Endothelial cell of umbilical vein (primary cell): Measurements from ENCODE around the gene NDUFB4.

ENCODE experiments used
- EZH2 ChIP-seq: IDR thresholded peaks from 2 replicates; pipeline ENCODE4 v1.6.1; 2012; ENCODE audit warnings: borderline replicate concordance, low read depth, mild to moderate bottlenecking, moderate library complexity, low read length, inconsistent platforms; ENCODE audit not compliant: severe bottlenecking
- FOS ChIP-seq: IDR thresholded peaks from 2 replicates; pipeline ENCODE4 v1.6.1; 2011; ENCODE audit warnings: mild to moderate bottlenecking, low read length, moderate library complexity, borderline replicate concordance; ENCODE audit not compliant: insufficient read depth
- GATA2 ChIP-seq: IDR thresholded peaks from 2 replicates; pipeline ENCODE4 v1.7.0; 2011; ENCODE audit warnings: low read depth, mild to moderate bottlenecking, moderate library complexity, mixed read lengths, low read length; ENCODE audit not compliant: insufficient read length, insufficient read depth
- JUN ChIP-seq: IDR thresholded peaks from 2 replicates; pipeline ENCODE4 v1.6.1; 2011; ENCODE audit warnings: borderline replicate concordance, low read depth; ENCODE audit not compliant: insufficient read length, insufficient read depth
- POLR2A ChIP-seq: IDR thresholded peaks from 2 replicates; pipeline ENCODE4 v1.6.1; 2012; ENCODE audit warnings: low read depth, mild to moderate bottlenecking, control low read depth, low read length
- POLR2AphosphoS5 ChIP-seq: IDR thresholded peaks from 2 replicates; pipeline ENCODE4 v1.6.1; 2012; ENCODE audit warnings: low read depth, mild to moderate bottlenecking, control low read depth, low read length, moderate library complexity; ENCODE audit not compliant: insufficient read depth
- TF ChIP-seq, protein P1 (sequence below), 2 donors: IDR thresholded peaks; 1 replicate in 1 of 2; 2 replicates in 1 of 2; pipeline ENCODE4 v1.5.1; 2011; ENCODE audit warnings: low read length in 2 of 2, mild to moderate bottlenecking in 2 of 2, moderate library complexity in 2 of 2, control low read depth in 1 of 2, inconsistent platforms in 1 of 2, low read depth in 1 of 2; ENCODE audit not compliant: insufficient read depth in 1 of 2; ENCODE audit errors: extremely low read depth in 1 of 2
- TF ChIP-seq, protein P2 (sequence below): IDR thresholded peaks from 2 replicates; pipeline ENCODE4 v1.6.1; 2011; ENCODE audit not compliant: insufficient read depth, insufficient read length

DNA sequence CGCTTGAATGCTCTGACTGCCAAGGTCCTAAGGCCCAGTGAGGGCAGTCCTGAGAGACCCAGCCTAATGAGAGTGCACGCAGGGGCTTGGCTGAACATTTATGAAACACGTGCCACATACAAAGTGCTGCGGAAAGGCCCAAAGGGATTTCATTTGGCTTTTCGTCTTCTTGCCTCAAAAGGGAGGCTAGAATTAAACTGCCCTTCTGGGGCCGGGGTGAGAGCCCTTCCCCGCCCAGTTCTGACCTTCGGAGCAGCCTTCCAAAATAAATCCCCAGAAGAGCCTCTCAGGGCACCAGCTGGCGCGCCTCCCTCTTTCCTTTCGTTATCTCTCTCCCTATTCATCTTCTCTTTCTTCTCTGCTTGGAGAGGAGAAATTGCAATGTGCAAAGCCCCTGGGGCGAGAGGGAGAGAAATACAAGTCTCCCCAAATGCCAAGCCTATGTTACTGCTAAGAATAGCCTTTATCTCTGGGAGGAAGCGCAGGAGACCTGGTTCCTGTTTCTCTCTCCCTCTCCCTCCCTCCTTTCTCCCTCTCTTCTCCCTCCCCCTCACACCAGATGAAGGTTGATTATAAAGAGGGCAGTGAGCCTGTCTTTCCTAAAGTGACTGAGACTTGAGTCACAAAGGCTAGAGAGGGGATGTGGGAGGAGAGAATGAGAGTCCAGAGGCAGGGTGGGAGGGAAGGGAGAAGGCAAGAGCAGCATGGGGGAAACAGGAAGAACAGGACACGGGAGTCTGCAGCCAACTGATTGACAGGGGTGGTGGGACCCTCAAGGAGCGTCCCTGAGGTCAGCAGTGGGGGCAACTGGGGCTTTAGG, 36.7 kb upstream of the NDUFB4 start:
- TF ChIP-seq POLR2A = no peak
- TF ChIP-seq, protein P1, sequence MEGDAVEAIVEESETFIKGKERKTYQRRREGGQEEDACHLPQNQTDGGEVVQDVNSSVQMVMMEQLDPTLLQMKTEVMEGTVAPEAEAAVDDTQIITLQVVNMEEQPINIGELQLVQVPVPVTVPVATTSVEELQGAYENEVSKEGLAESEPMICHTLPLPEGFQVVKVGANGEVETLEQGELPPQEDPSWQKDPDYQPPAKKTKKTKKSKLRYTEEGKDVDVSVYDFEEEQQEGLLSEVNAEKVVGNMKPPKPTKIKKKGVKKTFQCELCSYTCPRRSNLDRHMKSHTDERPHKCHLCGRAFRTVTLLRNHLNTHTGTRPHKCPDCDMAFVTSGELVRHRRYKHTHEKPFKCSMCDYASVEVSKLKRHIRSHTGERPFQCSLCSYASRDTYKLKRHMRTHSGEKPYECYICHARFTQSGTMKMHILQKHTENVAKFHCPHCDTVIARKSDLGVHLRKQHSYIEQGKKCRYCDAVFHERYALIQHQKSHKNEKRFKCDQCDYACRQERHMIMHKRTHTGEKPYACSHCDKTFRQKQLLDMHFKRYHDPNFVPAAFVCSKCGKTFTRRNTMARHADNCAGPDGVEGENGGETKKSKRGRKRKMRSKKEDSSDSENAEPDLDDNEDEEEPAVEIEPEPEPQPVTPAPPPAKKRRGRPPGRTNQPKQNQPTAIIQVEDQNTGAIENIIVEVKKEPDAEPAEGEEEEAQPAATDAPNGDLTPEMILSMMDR (IDR thresholded peaks at IDR 0.05; ENCODE audit: extremely low read depth in 1 of 2, insufficient read depth in 1 of 2, low read depth in 1 of 2, low read length in 2 of 2) = no peak
- TF ChIP-seq EZH2 = no peak
- TF ChIP-seq, protein P2, sequence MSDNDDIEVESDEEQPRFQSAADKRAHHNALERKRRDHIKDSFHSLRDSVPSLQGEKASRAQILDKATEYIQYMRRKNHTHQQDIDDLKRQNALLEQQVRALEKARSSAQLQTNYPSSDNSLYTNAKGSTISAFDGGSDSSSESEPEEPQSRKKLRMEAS = peak; percentile 40
- peak; percentile 85 for TF ChIP-seq GATA2
- TF ChIP-seq FOS = peak; percentile 86
- TF ChIP-seq POLR2AphosphoS5 = peak; percentile 68
- TF ChIP-seq JUN = no peak
